Measurements from ENCODE around the gene PRR23A. TPM values are rescaled to one million over a fixed set of nuclear protein-coding genes. Genes with fewer than 3 reads are reported as not detected.

The PRR23A gene
- total and polyA plus RNA-seq, 12 donors: not detected

DNA sequence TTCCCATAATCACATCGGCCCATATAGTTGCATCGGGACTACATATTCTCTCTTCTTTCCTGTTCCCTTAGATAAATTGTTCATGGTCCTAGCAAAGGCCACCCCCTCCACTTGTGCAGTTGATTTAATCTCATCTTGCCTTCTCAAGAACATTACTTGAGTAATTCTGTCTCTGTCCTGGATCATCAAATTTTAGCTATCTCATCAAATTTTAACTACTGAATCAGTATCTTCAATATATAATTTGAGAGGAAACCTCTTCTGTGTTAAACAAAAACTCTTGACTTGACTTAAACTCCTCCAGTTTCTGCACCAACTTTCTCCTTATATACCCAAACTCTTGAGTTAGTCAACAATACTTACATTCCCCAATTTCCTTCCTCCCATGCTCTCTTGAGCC lies 18.9 kb upstream of the PRR23A start:
- Histone ChIP-seq H3K4me3 (no peak overlapping the region), H3K9me3 (replicated peaks in 1 of 3) (no peaks in the 10 kb centered on the region), H3K4me1 (replicated peaks in 1 of 2) (no peaks in the 10 kb centered on the region), H3K36me3 (replicated peaks in 1 of 2) (no peaks in the 10 kb centered on the region), H3K27ac (no peak overlapping the region), H3K27me3 (no peaks in the 10 kb centered on the region)
- intact Hi-C loops (cut with DNase I): no loop called here
- DNase-seq: no peak
- TF ChIP-seq, protein P1, sequence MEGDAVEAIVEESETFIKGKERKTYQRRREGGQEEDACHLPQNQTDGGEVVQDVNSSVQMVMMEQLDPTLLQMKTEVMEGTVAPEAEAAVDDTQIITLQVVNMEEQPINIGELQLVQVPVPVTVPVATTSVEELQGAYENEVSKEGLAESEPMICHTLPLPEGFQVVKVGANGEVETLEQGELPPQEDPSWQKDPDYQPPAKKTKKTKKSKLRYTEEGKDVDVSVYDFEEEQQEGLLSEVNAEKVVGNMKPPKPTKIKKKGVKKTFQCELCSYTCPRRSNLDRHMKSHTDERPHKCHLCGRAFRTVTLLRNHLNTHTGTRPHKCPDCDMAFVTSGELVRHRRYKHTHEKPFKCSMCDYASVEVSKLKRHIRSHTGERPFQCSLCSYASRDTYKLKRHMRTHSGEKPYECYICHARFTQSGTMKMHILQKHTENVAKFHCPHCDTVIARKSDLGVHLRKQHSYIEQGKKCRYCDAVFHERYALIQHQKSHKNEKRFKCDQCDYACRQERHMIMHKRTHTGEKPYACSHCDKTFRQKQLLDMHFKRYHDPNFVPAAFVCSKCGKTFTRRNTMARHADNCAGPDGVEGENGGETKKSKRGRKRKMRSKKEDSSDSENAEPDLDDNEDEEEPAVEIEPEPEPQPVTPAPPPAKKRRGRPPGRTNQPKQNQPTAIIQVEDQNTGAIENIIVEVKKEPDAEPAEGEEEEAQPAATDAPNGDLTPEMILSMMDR (IDR thresholded peaks at IDR 0.05): no peak
- TF ChIP-seq POLR2A (IDR thresholded peaks at IDR 0.05): no peak
- 85 to 94% (median 92%) methylated on average over 2 of the region's 2 CpGs for WGBS, 4 donors

GRCh38 chr3:139020868-139021234 lies 14.8 kb upstream of the PRR23A start, which contains the start of gene PRR23B:
Gene PRR23B (minus strand): TSS chr3:139020926. CDS start chr3:139020661, 265 bp downstream.
- Histone ChIP-seq H3K27me3 (no peaks in the 10 kb centered on the region), H3K4me1 (replicated peaks in 1 of 2) (no peaks in the 10 kb centered on the region), H3K4me3 (no peak within 1 kb of the TSS), H3K27ac (no peak within 1 kb of the TSS), H3K36me3 (replicated peaks in 1 of 2) (no peaks in the 10 kb centered on the region), H3K9me3 (replicated peaks in 1 of 3) (no peaks in the 10 kb centered on the region)
- intact Hi-C loops (cut with DNase I): no loop called here
- no peak for DNase-seq
- no peak for TF ChIP-seq POLR2A (IDR thresholded peaks at IDR 0.05)
- TF ChIP-seq, protein P1 (IDR thresholded peaks at IDR 0.05): no peak
- 51 to 67% (median 57%) methylated on average over 10 to 19 of the region's 19 CpGs for WGBS, 4 donors

DNA sequence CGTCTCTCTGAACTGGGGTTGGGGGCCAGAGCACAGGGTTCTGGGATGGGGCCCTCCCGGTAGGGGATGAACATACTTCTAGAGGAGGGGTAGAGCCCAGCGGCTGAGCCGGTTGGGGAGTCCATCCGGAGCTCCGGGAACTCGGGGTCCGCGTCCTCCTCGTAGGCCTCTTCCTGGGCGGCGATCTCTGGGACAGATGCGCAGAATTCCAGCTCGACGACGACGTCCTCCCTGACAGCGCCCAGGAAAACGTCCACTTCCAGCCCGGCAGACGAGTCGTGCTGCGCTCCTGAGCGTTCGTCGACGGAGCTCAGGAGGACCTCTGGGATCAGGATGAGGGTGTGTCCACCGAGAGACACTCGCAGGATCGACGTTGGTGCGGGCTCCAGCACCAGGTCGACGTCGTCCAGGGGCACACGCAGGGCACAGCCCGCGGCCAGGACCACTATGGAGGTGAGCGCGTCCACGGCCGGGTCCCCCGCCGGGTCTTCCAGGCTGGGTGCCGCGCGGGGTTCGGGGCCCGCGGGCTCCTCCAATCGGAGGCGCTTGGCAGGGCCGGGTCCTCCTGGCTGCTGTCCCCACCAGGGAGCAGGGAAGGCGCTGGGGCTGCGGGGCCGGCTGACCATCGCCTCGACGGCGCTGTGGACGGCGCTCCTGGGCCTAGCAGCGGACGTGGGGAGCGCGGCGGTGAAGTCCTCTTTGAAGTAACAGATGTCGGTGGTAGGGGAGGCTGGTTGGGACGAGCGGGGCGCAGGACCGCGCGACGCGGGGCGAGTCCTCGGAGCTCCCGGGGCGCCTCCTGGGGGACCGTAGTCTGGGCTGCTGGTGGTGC lies 14.2 kb upstream of the PRR23A start:
- Histone ChIP-seq H3K4me1 (replicated peaks in 1 of 2) (no peaks in the 10 kb centered on the region), H3K9me3 (replicated peaks in 1 of 3) (no peaks in the 10 kb centered on the region), H3K4me3 (no peak overlapping the region), H3K27ac (no peak overlapping the region), H3K36me3 (replicated peaks in 1 of 2) (no peaks in the 10 kb centered on the region), H3K27me3 (no peaks in the 10 kb centered on the region)
- DNase-seq: no peak
- intact Hi-C loops (cut with DNase I): no loop called here
- TF ChIP-seq, protein P1 (IDR thresholded peaks at IDR 0.05): no peak
- TF ChIP-seq POLR2A (IDR thresholded peaks at IDR 0.05): no peak
- 52 to 77% (median 59%) methylated on average over 26 to 81 of the region's 81 CpGs for WGBS, 4 donors

GRCh38 chr3:139016430-139017048 lies 10.5 kb upstream of the PRR23A start:
- WGBS, 4 donors: 70 to 84% (median 82%) methylated on average over 3 of the region's 3 CpGs
- no peak for DNase-seq
- Histone ChIP-seq H3K27ac (no peak overlapping the region), H3K27me3 (no peaks in the 10 kb centered on the region), H3K4me1 (replicated peaks in 1 of 2) (no peaks in the 10 kb centered on the region), H3K36me3 (replicated peaks in 1 of 2) (no peaks in the 10 kb centered on the region), H3K9me3 (replicated peaks in 1 of 3) (no peaks in the 10 kb centered on the region), H3K4me3 (no peak overlapping the region)
- intact Hi-C loops (cut with DNase I): no loop called here
- no peak for TF ChIP-seq POLR2A (IDR thresholded peaks at IDR 0.05)
